ENCODE results near the gene DNAH14. TPM values are rescaled to one million over a fixed set of nuclear protein-coding genes. Genes with fewer than 3 reads are reported as not detected.
"Not testable (repeated sequence)": the region's sequence is repeated elsewhere in the genome, so short reads cannot be mapped to it uniquely, and the experiment has no call there.

The DNAH14 gene
- total and polyA plus RNA-seq, 2 donors from 2014 or later: 6.6 to 25.1 TPM

DNA sequence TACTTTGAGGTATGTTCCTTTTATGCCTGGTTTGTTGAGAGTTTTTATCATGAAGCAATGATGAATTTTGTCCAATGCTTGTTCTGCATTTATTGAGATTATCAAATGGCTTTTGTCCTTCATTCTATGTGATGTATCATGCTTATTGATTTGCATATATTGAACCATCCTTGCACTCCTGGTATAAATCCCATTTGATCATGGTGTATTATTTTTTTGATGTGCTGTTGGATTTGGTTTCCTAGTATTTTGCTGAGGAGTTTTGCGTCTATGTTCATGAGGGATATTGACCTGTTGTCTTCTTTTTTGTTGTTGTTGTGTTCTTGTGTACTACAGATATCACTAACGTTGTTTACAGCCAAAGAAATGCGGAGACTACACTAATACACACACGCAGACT, 4.1 kb downstream of the DNAH14 start:
- no peaks in the 10 kb centered on the region for H3K4me1 ChIP-seq (ENCODE audit: control insufficient read depth in 2 of 3, insufficient read depth in 2 of 3, low read depth in 1 of 3, low read length in 3 of 3)
- H3K36me3 ChIP-seq (ENCODE audit: control insufficient read depth in 2 of 3, insufficient read depth in 3 of 3, low read length in 3 of 3): no peaks in the 10 kb centered on the region
- H3K9ac ChIP-seq (ENCODE audit: low read length in 3 of 3): no peak overlapping the region
- H3K9me3 ChIP-seq (ENCODE audit: control insufficient read depth in 2 of 3, insufficient read depth in 1 of 3, low read length in 3 of 3): peaks cover 0 to 30% (median 6%) of the 10 kb centered on the region in 3 donors
- TF ChIP-seq, protein P1, sequence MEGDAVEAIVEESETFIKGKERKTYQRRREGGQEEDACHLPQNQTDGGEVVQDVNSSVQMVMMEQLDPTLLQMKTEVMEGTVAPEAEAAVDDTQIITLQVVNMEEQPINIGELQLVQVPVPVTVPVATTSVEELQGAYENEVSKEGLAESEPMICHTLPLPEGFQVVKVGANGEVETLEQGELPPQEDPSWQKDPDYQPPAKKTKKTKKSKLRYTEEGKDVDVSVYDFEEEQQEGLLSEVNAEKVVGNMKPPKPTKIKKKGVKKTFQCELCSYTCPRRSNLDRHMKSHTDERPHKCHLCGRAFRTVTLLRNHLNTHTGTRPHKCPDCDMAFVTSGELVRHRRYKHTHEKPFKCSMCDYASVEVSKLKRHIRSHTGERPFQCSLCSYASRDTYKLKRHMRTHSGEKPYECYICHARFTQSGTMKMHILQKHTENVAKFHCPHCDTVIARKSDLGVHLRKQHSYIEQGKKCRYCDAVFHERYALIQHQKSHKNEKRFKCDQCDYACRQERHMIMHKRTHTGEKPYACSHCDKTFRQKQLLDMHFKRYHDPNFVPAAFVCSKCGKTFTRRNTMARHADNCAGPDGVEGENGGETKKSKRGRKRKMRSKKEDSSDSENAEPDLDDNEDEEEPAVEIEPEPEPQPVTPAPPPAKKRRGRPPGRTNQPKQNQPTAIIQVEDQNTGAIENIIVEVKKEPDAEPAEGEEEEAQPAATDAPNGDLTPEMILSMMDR (IDR thresholded peaks at IDR 0.05; ENCODE audit: borderline replicate concordance, extremely low read depth, insufficient read depth): no peak
- no peak for DNase-seq
- FAIRE-seq: no peak
- intact Hi-C loops (cut with DNase I): no loop called here
- no peak overlapping the region for H3K27ac ChIP-seq (ENCODE audit: low read depth in 2 of 2, low read length in 2 of 2)
- no peaks in the 10 kb centered on the region for H3K27me3 ChIP-seq (ENCODE audit: control insufficient read depth, insufficient read depth, low read length)
- H3K4me3 ChIP-seq (ENCODE audit: low read length in 3 of 3): no peak overlapping the region

DNA sequence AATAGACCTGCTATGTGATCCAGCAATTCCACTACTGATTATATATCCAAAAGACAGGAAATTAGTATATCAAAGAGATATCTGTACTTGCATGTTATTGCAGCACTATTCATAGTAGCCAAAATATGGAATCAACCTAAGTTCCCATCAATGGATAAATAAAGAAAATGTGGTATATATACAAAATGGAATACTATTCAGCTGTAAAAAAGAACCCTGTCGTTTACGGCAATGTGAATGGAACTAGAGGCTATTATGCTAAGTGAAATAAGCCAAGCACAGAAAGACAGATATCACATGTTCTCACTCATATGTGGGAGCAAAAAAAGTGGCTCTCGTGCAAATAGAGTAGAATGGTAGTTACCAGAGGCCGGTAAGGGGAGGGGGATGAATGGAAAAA, 9.2 kb downstream of the DNAH14 start:
- H3K9ac ChIP-seq (ENCODE audit: low read length in 3 of 3): no peak overlapping the region
- intact Hi-C loops (cut with DNase I): no loop called here
- no peaks in the 10 kb centered on the region for H3K4me1 ChIP-seq (ENCODE audit: control insufficient read depth in 2 of 3, insufficient read depth in 2 of 3, low read depth in 1 of 3, low read length in 3 of 3)
- H3K27ac ChIP-seq (ENCODE audit: low read depth in 2 of 2, low read length in 2 of 2): no peak overlapping the region
- TF ChIP-seq, protein P1 (IDR thresholded peaks at IDR 0.05; ENCODE audit: borderline replicate concordance, extremely low read depth, insufficient read depth): no peak
- FAIRE-seq: no peak
- no peaks in the 10 kb centered on the region for H3K27me3 ChIP-seq (ENCODE audit: control insufficient read depth, insufficient read depth, low read length)
- no peaks in the 10 kb centered on the region for H3K36me3 ChIP-seq (ENCODE audit: control insufficient read depth in 2 of 3, insufficient read depth in 3 of 3, low read length in 3 of 3)
- H3K9me3 ChIP-seq (ENCODE audit: control insufficient read depth in 2 of 3, insufficient read depth in 1 of 3, low read length in 3 of 3): peaks cover 0 to 13% (median 2%) of the 10 kb centered on the region in 3 donors
- no peak for DNase-seq
- no peak overlapping the region for H3K4me3 ChIP-seq (ENCODE audit: low read length in 3 of 3)

DNA sequence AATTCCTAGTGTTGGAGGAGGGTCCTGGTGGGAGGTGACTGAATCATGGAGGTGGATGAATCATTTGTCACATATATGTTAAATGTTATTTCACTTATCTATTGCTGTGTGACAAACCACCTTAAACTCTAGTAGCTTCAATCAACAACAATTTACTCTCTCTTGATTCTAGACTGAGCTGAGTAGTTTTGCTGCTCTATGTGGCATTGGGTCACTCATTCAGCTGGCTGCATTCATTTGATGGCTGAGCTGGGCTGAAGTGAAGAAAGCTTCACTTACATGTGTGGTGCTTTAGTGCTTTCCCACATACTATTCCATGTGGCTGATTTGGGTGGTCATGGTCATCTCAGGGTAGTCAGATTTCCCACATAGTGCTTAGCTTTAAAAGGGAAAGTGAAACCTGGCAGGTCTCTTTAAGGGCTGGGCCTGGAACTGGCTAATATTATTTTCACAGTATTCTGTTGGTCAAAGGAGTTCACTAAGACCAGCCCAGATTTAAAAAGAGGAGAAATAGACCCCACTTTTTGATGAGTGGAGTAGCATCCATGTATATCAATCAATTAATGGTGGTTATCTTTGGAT, 10.5 kb downstream of the DNAH14 start:
- Histone ChIP-seq H3K4me1 (ENCODE audit: control insufficient read depth in 2 of 3, insufficient read depth in 2 of 3, low read depth in 1 of 3, low read length in 3 of 3) (no peaks in the 10 kb centered on the region), H3K36me3 (ENCODE audit: control insufficient read depth in 2 of 3, insufficient read depth in 3 of 3, low read length in 3 of 3) (no peaks in the 10 kb centered on the region), H3K27ac (ENCODE audit: low read depth in 2 of 2, low read length in 2 of 2) (no peak overlapping the region), H3K27me3 (ENCODE audit: control insufficient read depth, insufficient read depth, low read length) (no peaks in the 10 kb centered on the region), H3K4me3 (ENCODE audit: low read length in 3 of 3) (no peak overlapping the region), H3K9ac (ENCODE audit: low read length in 3 of 3) (no peak overlapping the region), H3K9me3 (ENCODE audit: control insufficient read depth in 2 of 3, insufficient read depth in 1 of 3, low read length in 3 of 3) (peaks cover 0 to 5% (median 0%) of the 10 kb centered on the region in 3 donors)
- DNase-seq: no peak
- intact Hi-C loops (cut with DNase I): no loop called here
- FAIRE-seq: no peak
- TF ChIP-seq, protein P1 (IDR thresholded peaks at IDR 0.05; ENCODE audit: borderline replicate concordance, extremely low read depth, insufficient read depth): no peak

DNA sequence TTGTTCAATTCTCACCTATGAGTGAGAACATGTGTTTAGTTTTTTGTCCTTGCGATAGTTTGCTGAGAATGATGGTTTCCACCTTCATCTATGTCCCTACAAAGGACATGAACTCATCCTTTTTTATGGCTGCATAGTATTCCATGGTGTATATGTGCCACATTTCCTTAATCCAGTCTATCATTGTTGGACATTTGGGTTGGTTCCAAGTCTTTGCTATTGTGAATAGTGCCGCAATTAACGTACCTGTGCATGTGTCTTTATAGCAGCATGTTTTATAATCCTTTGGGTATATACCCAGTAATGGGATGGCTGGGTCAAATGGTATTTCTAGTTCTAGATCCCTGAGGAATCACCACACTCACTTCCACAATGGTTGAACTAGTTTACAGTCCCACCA, 11.3 kb downstream of the DNAH14 start:
- H3K9me3 ChIP-seq (ENCODE audit: control insufficient read depth in 2 of 3, insufficient read depth in 1 of 3, low read length in 3 of 3); H3K36me3 ChIP-seq (ENCODE audit: control insufficient read depth in 2 of 3, insufficient read depth in 3 of 3, low read length in 3 of 3); FAIRE-seq; H3K9ac ChIP-seq (ENCODE audit: low read length in 3 of 3); H3K4me1 ChIP-seq (ENCODE audit: control insufficient read depth in 2 of 3, insufficient read depth in 2 of 3, low read depth in 1 of 3, low read length in 3 of 3); DNase-seq; H3K27ac ChIP-seq (ENCODE audit: low read depth in 2 of 2, low read length in 2 of 2); intact Hi-C loops (cut with DNase I); H3K27me3 ChIP-seq (ENCODE audit: control insufficient read depth, insufficient read depth, low read length); H3K4me3 ChIP-seq (ENCODE audit: low read length in 3 of 3): not testable (repeated sequence)

DNA sequence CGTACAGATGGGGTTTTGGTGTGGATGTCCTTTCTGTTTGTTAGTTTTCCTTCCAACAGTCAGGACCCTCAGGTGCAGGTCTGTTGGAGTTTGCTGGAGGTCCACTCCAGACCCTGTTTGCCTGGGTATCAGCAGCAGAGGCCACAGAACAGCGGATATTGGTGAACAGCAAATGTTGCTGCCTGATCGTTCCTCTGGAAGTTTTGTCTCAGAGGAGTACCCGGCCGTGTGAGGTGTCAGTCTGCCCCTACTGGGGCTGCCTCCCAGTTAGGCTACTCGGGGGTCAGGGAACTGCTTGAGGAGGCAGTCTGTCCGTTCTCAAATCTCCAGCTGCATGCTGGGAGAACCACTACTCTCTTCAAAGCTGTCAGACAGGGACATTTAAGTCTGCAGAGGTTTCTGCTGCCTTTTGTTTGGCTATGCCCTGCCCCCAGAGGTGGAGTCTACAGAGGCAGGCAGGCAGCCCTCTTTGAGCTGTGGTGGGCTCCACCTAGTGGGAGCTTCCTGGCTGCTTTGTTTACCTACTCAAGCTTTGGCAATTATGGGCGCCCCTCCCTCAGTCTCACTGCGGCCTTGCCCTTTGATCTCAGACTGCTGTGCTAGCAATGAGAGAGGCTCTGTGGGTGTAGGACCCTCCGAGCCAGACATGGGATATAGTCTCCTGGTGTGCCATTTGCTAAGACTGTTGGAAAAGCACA, 16.3 kb downstream of the DNAH14 start:
- H3K27ac ChIP-seq (ENCODE audit: low read depth in 2 of 2, low read length in 2 of 2); DNase-seq; intact Hi-C loops (cut with DNase I); FAIRE-seq; H3K4me1 ChIP-seq (ENCODE audit: control insufficient read depth in 2 of 3, insufficient read depth in 2 of 3, low read depth in 1 of 3, low read length in 3 of 3); H3K9ac ChIP-seq (ENCODE audit: low read length in 3 of 3); H3K36me3 ChIP-seq (ENCODE audit: control insufficient read depth in 2 of 3, insufficient read depth in 3 of 3, low read length in 3 of 3); H3K27me3 ChIP-seq (ENCODE audit: control insufficient read depth, insufficient read depth, low read length); H3K4me3 ChIP-seq (ENCODE audit: low read length in 3 of 3); H3K9me3 ChIP-seq (ENCODE audit: control insufficient read depth in 2 of 3, insufficient read depth in 1 of 3, low read length in 3 of 3): not testable (repeated sequence)

DNA sequence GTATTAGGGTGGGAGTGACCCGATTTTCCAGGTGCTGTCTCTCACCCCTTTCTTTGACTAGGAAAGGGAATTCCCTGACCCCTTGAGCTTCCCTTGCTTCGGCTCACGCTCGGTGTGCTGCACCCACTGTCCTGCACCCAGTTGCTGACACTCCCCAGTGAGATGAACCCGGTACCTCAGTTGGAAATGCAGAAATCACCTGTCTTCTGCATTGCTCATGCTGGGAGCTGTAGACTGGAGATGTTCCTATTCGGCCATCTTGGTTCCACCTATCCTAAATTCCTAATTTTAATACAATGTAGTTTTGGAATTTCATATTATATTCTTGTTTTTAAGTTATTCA, 16.8 kb downstream of the DNAH14 start:
- DNase-seq; H3K9me3 ChIP-seq (ENCODE audit: control insufficient read depth in 2 of 3, insufficient read depth in 1 of 3, low read length in 3 of 3); H3K4me1 ChIP-seq (ENCODE audit: control insufficient read depth in 2 of 3, insufficient read depth in 2 of 3, low read depth in 1 of 3, low read length in 3 of 3); H3K4me3 ChIP-seq (ENCODE audit: low read length in 3 of 3); FAIRE-seq; H3K9ac ChIP-seq (ENCODE audit: low read length in 3 of 3); H3K27ac ChIP-seq (ENCODE audit: low read depth in 2 of 2, low read length in 2 of 2); intact Hi-C loops (cut with DNase I); H3K27me3 ChIP-seq (ENCODE audit: control insufficient read depth, insufficient read depth, low read length); H3K36me3 ChIP-seq (ENCODE audit: control insufficient read depth in 2 of 3, insufficient read depth in 3 of 3, low read length in 3 of 3): not testable (repeated sequence)
